C4-2B (cell line): ENCODE results near the gene SHE.

Experiments used
- H3K27ac ChIP-seq: fragments of 450-650 bp; 2 replicates; pipeline ENCODE4 v1.5.1; 2017
- CTCF ChIP-seq: fragments of 450-650 bp; conservative IDR thresholded peaks from 2 replicates; pipeline ENCODE4 v1.5.1; 2017; ENCODE audit warnings: mild to moderate bottlenecking
- ZFX ChIP-seq: fragments of 450-650 bp; IDR thresholded peaks from 2 replicates; pipeline ENCODE4 v1.6.1; 2017

The SHE gene

DNA sequence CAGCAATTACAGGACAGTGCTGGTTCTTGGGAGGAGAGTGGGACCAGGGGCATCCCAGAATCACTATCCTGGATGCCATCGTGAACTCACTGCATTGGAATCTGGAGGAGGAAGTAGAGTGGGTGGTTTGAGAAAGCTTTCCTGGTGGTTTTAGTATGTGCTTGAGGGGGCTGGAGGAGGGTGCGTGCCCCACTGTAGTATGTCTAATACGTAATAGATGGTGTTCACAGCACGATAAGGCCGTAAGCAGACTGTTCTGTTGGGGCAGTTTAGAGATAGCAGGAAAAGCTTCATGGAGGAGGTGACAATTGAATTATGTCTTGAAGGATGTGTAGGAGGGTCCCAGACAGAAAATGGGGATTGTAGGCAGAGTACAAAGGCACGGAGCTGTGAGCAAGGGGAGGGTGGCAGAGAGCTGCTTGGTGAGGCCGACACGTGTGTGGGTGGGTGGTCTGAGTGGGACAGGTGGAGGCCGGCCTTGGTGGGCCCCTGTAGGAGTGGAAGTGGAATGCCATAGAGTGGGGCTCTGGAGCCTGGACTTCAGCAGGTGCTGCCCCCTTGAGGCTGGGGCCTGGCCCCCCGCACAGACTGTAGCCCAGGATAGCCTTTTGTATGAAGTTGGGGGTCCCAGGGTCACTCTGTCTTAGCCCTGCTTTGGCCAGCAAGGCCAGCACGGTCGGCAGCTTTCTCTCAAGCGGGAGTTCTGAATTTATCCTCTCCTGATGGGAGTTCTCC lies 60.0 kb downstream of the SHE start:
- TF ChIP-seq ZFX: no peak
- H3K27ac ChIP-seq: peak overlapping the region; percentile 53; the same call in 1 of the 2 replicates

GRCh38 chr1:154441241-154441888 lies 60.8 kb downstream of the SHE start:
- 0 out of 2 replicates have a peak overlapping the region, but pooled peaks have one; percentile 53 for H3K27ac ChIP-seq
- no peak for TF ChIP-seq CTCF
- no peak for TF ChIP-seq ZFX

DNA sequence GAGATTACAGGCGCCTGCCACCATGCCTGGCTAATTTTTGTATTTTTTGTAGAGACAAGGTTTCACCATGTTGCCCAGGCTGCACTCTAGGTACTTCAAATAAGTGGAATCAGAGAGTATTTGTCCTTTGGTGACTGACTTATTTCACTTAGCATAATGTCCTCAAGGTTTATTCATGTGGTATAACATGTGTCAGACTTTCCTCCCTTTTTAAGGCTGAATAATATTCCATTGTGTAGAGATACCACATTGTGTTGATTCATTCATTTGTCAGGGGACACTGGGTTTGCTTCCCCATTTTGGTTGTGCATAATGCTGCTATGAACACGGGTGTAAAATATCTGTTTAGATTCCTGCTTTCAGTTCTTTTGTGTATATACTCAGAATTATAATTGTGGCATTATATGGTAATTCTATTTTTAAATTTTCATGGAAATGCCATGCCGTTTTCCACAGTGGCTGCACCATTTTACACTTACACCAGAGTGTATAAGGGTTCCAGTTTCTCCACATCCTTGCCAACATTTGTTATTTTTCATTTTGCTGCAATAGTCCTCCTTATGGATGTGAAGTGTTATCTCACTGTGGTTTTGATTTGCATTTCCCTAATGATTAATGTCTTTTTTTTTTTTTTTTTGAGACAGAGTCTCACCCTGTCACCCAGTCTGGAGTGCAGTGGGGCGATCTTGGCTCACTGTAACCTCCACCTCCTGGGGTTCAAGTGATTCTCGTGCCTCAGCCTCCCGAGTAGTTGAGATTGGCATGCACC lies 62.0 kb downstream of the SHE start:
- H3K27ac ChIP-seq: no peak overlapping the region
- TF ChIP-seq CTCF: no peak
- TF ChIP-seq ZFX: no peak

DNA sequence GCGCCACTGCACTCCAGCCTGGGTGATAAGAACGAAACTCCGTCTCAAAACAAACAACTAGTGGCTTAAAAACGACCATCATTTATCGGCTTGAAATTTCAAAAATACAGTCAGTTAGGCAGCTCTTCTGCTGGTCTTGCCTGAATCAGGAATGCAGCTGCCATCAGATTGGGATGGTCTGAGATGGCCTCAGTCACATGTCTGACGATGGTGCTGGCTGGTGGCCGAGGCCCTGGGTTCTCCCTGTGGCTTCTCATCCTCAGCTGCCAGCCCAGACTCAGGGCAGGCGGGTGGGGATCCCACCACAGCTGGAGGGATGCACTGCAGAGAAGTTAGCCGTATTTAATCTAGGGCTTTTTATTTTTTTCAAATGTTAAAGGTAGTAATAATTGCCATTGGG lies 65.8 kb downstream of the SHE start:
- H3K27ac ChIP-seq: no peak overlapping the region
- TF ChIP-seq ZFX: no peak
- TF ChIP-seq CTCF: no peak

DNA sequence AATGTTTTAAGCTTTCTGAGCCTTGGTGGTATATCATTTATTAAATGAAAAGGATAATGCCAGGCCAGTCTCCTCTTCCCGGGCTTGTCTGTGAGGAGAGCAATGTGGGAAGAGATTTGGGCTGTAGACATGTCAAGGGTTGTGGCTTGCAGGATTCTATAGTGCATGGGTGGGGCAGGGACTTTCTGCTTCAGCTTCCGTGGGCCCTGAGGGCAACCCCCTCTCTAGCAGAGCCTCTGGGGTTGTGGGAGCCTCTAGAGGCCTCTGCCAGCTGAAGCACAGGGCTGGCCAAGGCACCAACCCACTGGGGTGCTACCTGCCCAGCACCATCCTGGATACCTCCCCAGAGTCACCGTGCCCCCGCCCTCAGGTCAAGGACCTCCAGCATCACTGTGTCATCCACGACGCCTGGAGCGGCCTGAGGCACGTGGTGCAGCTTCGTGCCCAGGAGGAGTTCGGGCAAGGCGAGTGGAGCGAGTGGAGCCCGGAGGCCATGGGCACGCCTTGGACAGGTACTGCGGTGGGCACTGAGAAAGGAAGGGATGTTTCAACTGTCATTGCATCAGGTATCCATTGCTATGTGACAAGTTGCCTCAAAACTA lies 66.5 kb downstream of the SHE start:
- TF ChIP-seq ZFX: no peak
- TF ChIP-seq CTCF: no peak
- no peak overlapping the region for H3K27ac ChIP-seq

- TF ChIP-seq CTCF (no peak), ZFX (no peak)
- no peak overlapping the region for H3K27ac ChIP-seq
These were observed 67.7 kb downstream of the SHE start for GRCh38 chr1:154434346-154435085.

GRCh38 chr1:154433161-154433764 lies 68.9 kb downstream of the SHE start:
- H3K27ac ChIP-seq: peak overlapping the region; percentile 30
- TF ChIP-seq CTCF (no peak), ZFX (no peak)
